RWPE2 (cell line): ENCODE data around the gene PPM1H.
"Not testable (repeated sequence)": the region's sequence is repeated elsewhere in the genome, so short reads cannot be mapped to it uniquely, and the experiment has no call there.

Experiments used
- ATAC-seq: fragments of 200-7000 bp; cut with Tn5 transposase; 3 replicates; pipeline ENCODE4 v1.9.1; 2021; ENCODE audit warnings: low read depth
- DNase-seq: peaks from one replicate; pipeline ENCODE4 v3.0.0-alpha.2; 2020; ENCODE audit warnings: low spot score
- H3K27ac ChIP-seq: fragments of 450-650 bp; 2 replicates; pipeline ENCODE4 v1.5.1; 2017; ENCODE audit warnings: mild to moderate bottlenecking; ENCODE audit not compliant: poor library complexity, severe bottlenecking
- H3K27me3 ChIP-seq: fragments of 250-450 bp; sonication (Bioruptor Pico); 2 replicates; pipeline ENCODE4 v1.5.1; 2021; ENCODE audit warnings: mild to moderate bottlenecking, moderate library complexity; ENCODE audit not compliant: insufficient read depth, poor library complexity, severe bottlenecking
- H3K36me3 ChIP-seq: fragments of 250-450 bp; sonication (Bioruptor Pico); 2 replicates; pipeline ENCODE4 v1.5.1; 2020; ENCODE audit warnings: low read depth, mild to moderate bottlenecking, moderate library complexity
- H3K4me1 ChIP-seq: fragments of 250-450 bp; sonication (Bioruptor Pico); 2 replicates; pipeline ENCODE4 v1.5.1; 2021; ENCODE audit warnings: mild to moderate bottlenecking, moderate library complexity; ENCODE audit not compliant: insufficient read depth, poor library complexity, severe bottlenecking
- H3K4me3 ChIP-seq: fragments of 250-450 bp; sonication (Bioruptor Pico); 2 replicates; pipeline ENCODE4 v1.5.1; 2021; ENCODE audit warnings: mild to moderate bottlenecking, moderate library complexity; ENCODE audit not compliant: severe bottlenecking
- H3K9me3 ChIP-seq: fragments of 250-450 bp; sonication (Bioruptor Pico); 2 replicates; pipeline ENCODE4 v1.5.1; 2021; ENCODE audit warnings: mild to moderate bottlenecking, moderate library complexity; ENCODE audit not compliant: severe bottlenecking
- TF ChIP-seq, protein P1 (sequence below): fragments of 450-650 bp; IDR thresholded peaks from one replicate; pipeline ENCODE4 v1.5.1; 2017; ENCODE audit warnings: mild to moderate bottlenecking, moderate library complexity; ENCODE audit not compliant: poor library complexity, severe bottlenecking

PPM1H gene

DNA sequence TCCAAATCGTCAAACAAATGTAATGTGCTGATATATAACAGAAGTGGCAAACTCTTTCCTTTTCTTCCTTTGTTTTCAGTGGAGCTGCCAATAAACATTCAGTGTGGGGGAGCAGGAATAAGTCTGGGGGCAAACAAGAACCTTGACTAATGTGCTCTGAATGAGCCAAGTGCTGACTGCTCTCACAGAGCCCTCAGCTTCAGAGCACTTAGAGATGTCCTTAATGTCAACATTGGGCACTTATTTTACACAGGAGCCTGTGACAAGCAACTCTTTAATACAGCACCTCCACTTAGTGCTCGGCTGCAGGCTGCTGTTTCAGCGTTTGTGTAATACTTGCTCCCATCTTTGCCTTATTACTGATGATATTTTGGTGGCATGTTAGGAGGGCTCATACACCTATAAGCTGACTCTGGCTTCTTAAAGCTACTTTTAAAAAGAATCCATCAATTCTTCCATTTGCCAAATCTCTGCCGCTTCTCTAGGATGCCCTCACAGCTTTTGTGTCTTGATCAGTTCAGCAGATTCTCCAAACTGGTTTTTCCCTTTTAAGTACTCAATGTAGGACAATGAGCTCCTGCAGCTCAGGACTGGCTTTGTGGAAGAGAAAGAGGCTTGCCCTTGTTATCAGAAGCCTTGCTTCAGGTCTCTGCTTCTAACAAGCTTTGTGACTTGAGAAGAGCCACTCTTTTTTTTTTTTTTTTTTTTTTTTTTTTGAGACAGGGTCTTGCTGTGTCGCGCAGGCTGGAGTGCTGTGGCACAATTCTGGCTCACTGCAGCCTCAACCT, 261.7 kb downstream of the PPM1H start:
- Histone ChIP-seq H3K4me1 (no peaks in the 10 kb centered on the region), H3K27me3 (no peaks in the 10 kb centered on the region), H3K9me3 (no peaks in the 10 kb centered on the region), H3K4me3 (no peak overlapping the region), H3K27ac (no peak overlapping the region), H3K36me3 (no peaks in the 10 kb centered on the region)
- ATAC-seq, result no peak
- TF ChIP-seq, protein P1, sequence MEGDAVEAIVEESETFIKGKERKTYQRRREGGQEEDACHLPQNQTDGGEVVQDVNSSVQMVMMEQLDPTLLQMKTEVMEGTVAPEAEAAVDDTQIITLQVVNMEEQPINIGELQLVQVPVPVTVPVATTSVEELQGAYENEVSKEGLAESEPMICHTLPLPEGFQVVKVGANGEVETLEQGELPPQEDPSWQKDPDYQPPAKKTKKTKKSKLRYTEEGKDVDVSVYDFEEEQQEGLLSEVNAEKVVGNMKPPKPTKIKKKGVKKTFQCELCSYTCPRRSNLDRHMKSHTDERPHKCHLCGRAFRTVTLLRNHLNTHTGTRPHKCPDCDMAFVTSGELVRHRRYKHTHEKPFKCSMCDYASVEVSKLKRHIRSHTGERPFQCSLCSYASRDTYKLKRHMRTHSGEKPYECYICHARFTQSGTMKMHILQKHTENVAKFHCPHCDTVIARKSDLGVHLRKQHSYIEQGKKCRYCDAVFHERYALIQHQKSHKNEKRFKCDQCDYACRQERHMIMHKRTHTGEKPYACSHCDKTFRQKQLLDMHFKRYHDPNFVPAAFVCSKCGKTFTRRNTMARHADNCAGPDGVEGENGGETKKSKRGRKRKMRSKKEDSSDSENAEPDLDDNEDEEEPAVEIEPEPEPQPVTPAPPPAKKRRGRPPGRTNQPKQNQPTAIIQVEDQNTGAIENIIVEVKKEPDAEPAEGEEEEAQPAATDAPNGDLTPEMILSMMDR, result no peak
- DNase-seq, result no peak

DNA sequence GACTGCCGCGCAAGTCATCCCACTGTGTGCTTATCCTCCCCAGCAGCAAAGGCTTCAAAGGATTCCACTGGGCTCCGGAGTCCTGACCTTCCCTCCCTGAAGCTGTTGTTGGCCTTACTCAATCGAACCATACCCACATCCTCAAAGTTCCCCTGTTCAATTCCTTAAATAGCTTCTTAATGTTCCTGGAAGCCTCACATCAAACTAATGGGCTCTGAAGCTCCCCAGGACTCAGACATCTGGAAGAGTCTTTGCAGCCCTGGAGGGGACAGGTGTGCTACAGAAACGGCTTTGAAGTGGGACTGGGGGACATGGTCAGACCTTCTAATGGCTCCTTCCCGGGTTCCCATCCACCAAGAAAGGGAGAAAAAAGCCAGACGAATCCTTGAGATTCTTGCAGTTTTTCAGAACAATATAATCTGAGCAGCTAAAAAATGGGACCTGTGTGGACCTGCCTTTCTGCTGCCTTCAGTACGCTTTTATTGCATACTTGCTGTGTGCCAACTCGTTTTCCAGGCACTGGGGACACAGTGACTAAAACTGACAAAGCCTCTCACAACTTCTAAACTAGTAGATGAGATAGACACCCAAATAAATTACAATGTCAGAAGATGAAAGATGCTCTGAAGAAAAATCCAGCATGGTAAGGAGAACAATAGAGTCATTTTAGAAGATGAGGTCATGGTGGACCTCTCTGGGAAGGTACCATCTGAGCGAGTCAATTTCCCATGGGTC, 263.8 kb downstream of the PPM1H start:
- no peaks in the 10 kb centered on the region for H3K4me1 ChIP-seq
- no peaks in the 10 kb centered on the region for H3K27me3 ChIP-seq
- TF ChIP-seq, protein P1, result no peak
- DNase-seq (no peak), ATAC-seq (no peak)
- H3K9me3 ChIP-seq, result no peaks in the 10 kb centered on the region
- no peaks in the 10 kb centered on the region for H3K36me3 ChIP-seq
- H3K27ac ChIP-seq, result no peak overlapping the region
- no peak overlapping the region for H3K4me3 ChIP-seq

DNA sequence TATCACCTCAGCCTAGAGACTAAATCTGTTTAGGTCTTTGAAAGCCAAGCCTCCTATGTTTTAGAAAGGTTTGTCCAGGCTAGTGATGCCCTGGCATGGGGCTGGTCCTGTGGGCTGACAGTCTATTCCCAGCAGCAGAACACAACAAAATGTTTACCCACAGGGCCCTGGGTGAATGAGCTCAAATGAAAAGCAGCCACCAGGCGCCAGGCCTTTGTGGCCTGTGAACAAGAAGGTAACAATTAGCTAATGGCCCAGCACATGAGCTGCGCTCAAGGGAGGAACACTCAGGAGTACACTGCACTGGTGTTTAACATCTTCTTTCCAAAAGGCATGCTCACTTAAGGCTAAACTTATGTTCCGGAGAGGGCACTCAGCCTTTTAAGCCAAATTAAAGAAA, 266.2 kb downstream of the PPM1H start:
- H3K9me3 ChIP-seq, result no peaks in the 10 kb centered on the region
- no peaks in the 10 kb centered on the region for H3K36me3 ChIP-seq
- DNase-seq (no peak), ATAC-seq (no peak)
- TF ChIP-seq, protein P1, result no peak
- no peak overlapping the region for H3K27ac ChIP-seq
- H3K4me1 ChIP-seq, result no peaks in the 10 kb centered on the region
- no peak overlapping the region for H3K4me3 ChIP-seq
- H3K27me3 ChIP-seq, result no peaks in the 10 kb centered on the region

DNA sequence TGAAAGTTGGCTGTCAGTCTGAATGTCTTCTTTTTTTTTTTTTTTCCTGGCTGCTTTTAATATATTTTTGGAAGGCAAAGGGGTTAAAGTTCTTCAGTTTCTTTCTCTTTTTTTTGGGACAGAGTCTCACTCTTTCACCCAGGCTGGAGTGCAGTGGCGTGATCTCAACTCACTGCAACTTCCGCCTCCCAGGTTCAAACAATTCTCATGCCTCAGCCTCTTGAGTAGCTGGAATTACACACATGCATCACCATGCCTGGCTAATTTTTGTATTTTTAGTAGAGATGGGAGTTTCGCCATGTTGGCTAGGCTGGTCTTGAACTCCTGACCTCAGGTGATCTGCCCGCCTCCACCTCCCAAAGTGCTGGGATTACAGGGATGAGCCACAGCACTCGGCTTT, 270.0 kb downstream of the PPM1H start:
- H3K4me1 ChIP-seq, result peaks cover 13% of the 10 kb centered on the region
- not testable (repeated sequence) for H3K27me3 ChIP-seq, H3K4me3 ChIP-seq, H3K27ac ChIP-seq, H3K36me3 ChIP-seq, H3K9me3 ChIP-seq, DNase-seq, ATAC-seq

DNA sequence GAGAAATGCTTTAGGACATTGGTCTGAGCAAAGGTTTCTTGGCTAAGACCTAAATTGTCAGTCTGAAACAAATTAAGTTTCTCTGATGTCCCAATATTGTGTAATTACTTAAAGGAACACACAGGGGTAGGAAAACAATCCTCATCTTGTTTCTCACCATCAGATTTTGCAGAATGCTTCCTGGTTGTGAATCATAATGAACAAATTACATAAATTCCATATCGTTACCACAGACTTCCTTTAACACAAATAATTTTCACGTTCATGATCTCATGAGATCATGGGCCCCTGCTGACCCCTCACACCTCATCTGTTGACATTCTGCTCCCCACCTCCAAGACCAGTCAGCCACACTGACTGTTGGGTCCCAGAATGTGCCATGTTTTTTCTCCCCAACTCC, 274.2 kb downstream of the PPM1H start:
- DNase-seq, result no peak
- H3K4me3 ChIP-seq, result no peak overlapping the region
- H3K27me3 ChIP-seq, result no peaks in the 10 kb centered on the region
- H3K9me3 ChIP-seq, result no peaks in the 10 kb centered on the region
- ATAC-seq, result peak; percentile 85
- peak overlapping the region; percentile 49 for H3K27ac ChIP-seq
- TF ChIP-seq, protein P1, result no peak
- H3K4me1 ChIP-seq, result peaks cover 15% of the 10 kb centered on the region
- no peaks in the 10 kb centered on the region for H3K36me3 ChIP-seq
